Measurements from ENCODE around the gene TMEM221.

GRCh38 chr19:17469092-17469480, 20.6 kb upstream of the TMEM221 start:
- TF ChIP-seq, protein P1, sequence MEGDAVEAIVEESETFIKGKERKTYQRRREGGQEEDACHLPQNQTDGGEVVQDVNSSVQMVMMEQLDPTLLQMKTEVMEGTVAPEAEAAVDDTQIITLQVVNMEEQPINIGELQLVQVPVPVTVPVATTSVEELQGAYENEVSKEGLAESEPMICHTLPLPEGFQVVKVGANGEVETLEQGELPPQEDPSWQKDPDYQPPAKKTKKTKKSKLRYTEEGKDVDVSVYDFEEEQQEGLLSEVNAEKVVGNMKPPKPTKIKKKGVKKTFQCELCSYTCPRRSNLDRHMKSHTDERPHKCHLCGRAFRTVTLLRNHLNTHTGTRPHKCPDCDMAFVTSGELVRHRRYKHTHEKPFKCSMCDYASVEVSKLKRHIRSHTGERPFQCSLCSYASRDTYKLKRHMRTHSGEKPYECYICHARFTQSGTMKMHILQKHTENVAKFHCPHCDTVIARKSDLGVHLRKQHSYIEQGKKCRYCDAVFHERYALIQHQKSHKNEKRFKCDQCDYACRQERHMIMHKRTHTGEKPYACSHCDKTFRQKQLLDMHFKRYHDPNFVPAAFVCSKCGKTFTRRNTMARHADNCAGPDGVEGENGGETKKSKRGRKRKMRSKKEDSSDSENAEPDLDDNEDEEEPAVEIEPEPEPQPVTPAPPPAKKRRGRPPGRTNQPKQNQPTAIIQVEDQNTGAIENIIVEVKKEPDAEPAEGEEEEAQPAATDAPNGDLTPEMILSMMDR (IDR thresholded peaks at IDR 0.05; ENCODE audit: extremely low read depth in 1 of 2, insufficient read depth in 1 of 2, low read depth in 1 of 2, low read length in 2 of 2) = no peak
- TF ChIP-seq POLR2AphosphoS5 (IDR thresholded peaks at IDR 0.05; ENCODE audit: insufficient read depth, low read depth, low read length) (no peak), MAX (IDR thresholded peaks at IDR 0.05; ENCODE audit: insufficient read depth, insufficient read length) (no peak), EZH2 (IDR thresholded peaks at IDR 0.05; ENCODE audit: borderline replicate concordance, low read depth, low read length, severe bottlenecking) (no peak), POLR2A (IDR thresholded peaks at IDR 0.05; ENCODE audit: low read depth, low read length) (no peak), FOS (IDR thresholded peaks at IDR 0.05; ENCODE audit: borderline replicate concordance, insufficient read depth, low read length) (no peak), MYC (IDR thresholded peaks at IDR 0.05; ENCODE audit: low read depth, low read length) (no peak), JUN (IDR thresholded peaks at IDR 0.05; ENCODE audit: borderline replicate concordance, insufficient read depth, insufficient read length, low read depth) (no peak)

All from endothelial cell of umbilical vein (primary cell).